ENCODE results near the gene PEX5L. TPM values are rescaled to one million over a fixed set of nuclear protein-coding genes. Genes with fewer than 3 reads are reported as not detected.

PEX5L gene
- polyA plus RNA-seq, 1 of the 3 experiments (the other 2 are of a cell fraction), result not detected

DNA sequence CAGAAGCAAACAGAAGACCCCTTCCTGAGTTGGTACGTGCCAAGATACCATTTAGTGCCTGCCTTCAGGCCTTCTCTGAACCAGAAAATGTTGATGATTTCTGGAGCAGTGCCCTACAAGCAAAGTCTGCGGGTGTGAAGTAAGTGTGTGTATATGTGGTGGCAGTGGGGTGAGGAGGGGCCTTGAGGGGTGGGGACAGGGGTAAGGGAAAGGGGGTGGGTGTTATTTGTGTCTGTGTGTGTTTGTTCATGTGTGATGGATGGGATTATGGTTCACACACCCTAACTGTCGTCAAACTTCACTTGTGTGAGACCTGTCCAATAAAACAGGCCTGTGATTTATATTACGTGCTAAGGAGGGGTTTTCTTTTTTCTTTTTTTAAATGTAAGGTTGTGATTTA, 291.7 kb downstream of the PEX5L start:
- no peak overlapping the region for H2AFZ ChIP-seq (ENCODE audit: low read depth)
- H3K4me1 ChIP-seq (ENCODE audit: control insufficient read depth in 1 of 2, insufficient read depth in 2 of 2, low read depth in 1 of 2, low read length in 1 of 2), result no peaks in the 10 kb centered on the region
- TF ChIP-seq SIN3A (IDR thresholded peaks at IDR 0.05; ENCODE audit: borderline replicate concordance, low read depth, low read length) (no peak), CHD2 (IDR thresholded peaks at IDR 0.05; ENCODE audit: low read length, partially characterized antibody) (no peak), ELF1 (IDR thresholded peaks at IDR 0.05) (no peak), EZH2phosphoT487 (IDR thresholded peaks at IDR 0.05; ENCODE audit: borderline replicate concordance, low read depth) (no peak), GATA2 (CRISPR knock-in tag; IDR thresholded peaks at IDR 0.05) (no peak), GABPA (IDR thresholded peaks at IDR 0.05; ENCODE audit: low read depth) (no peak), POLR2AphosphoS5 (IDR thresholded peaks at IDR 0.05; ENCODE audit: low read depth, low read length) (no peak), SMC3 (IDR thresholded peaks at IDR 0.05; ENCODE audit: low read depth, low read length) (no peak)
- no peak overlapping the region for H3K27ac ChIP-seq (ENCODE audit: low read depth in 2 of 2, low read length in 1 of 2)
- H3K36me3 ChIP-seq (replicated peaks in 1 of 2; ENCODE audit: control insufficient read depth in 1 of 2, insufficient read depth in 2 of 2, low read length in 1 of 2), result peaks cover 20 to 32% of the 10 kb centered on the region in 2 experiments
- no peak for DNase-seq
- H3F3A ChIP-seq (replicated peaks; ENCODE audit: insufficient read depth), result no peaks in the 10 kb centered on the region
- H3K4me3 ChIP-seq (ENCODE audit: low read depth in 2 of 2, low read length in 1 of 2), result no peak overlapping the region
- ChIA-PET CTCF (no interaction called here), POLR2A (no interaction called here)
- H3K9me2 ChIP-seq, result no peaks in the 10 kb centered on the region
- no peaks in the 10 kb centered on the region for H3K9me3 ChIP-seq
- H3K9ac ChIP-seq, result no peak overlapping the region
- WGBS (ENCODE audit: low lambda C conversion rate), result 95% methylated on average over 4 of the region's 4 CpGs
- H3K79me2 ChIP-seq (ENCODE audit: insufficient read depth), result no peaks in the 10 kb centered on the region
- H3K4me2 ChIP-seq, result no peak overlapping the region
- no peaks in the 10 kb centered on the region for H4K20me1 ChIP-seq (ENCODE audit: insufficient read depth)
- no peaks in the 10 kb centered on the region for H3K27me3 ChIP-seq (ENCODE audit: insufficient read depth)

All from SK-N-SH (cell line).